Neuronal stem cell (in vitro differentiated cells): Measurements from ENCODE around the gene MPV17L2.

Experiments used
- DNase-seq: peaks from one replicate; pipeline ENCODE4 v3.0.0-alpha.2; 2013; ENCODE audit warnings: low spot score
- H2AFZ ChIP-seq: one replicate; pipeline ENCODE4 v1.6.1; 2013; ENCODE audit warnings: mild to moderate bottlenecking, low read length, inconsistent platforms
- H2AK5ac ChIP-seq: 2 replicates; pipeline ENCODE4 v1.6.1; 2013; ENCODE audit warnings: low read depth, mild to moderate bottlenecking, inconsistent platforms, low read length, moderate library complexity, mixed read lengths
- H2BK120ac ChIP-seq: 2 replicates; pipeline ENCODE4 v1.6.1; 2013; ENCODE audit warnings: low read depth, mild to moderate bottlenecking, inconsistent platforms, low read length, moderate library complexity, mixed read lengths
- H2BK12ac ChIP-seq: one replicate; pipeline ENCODE4 v1.6.1; 2013; ENCODE audit warnings: low read length, inconsistent platforms
- H2BK15ac ChIP-seq: 2 replicates; pipeline ENCODE4 v1.6.1; 2013; ENCODE audit warnings: mild to moderate bottlenecking, low read length, inconsistent platforms, mixed read lengths
- H2BK5ac ChIP-seq: one replicate; pipeline ENCODE4 v1.6.1; 2013; ENCODE audit warnings: inconsistent platforms, mild to moderate bottlenecking, low read length, moderate library complexity
- H3K14ac ChIP-seq: one replicate; pipeline ENCODE4 v1.6.1; 2013; ENCODE audit warnings: low read length, inconsistent platforms
- H3K18ac ChIP-seq: 2 replicates; pipeline ENCODE4 v1.6.1; 2013; ENCODE audit warnings: low read length, inconsistent platforms
- H3K23ac ChIP-seq: 2 replicates; pipeline ENCODE4 v1.6.1; 2013; ENCODE audit warnings: low read depth, mild to moderate bottlenecking, mixed read lengths, low read length, inconsistent platforms; ENCODE audit not compliant: poor library complexity
- H3K27ac ChIP-seq: replicated peaks from 3 replicates; pipeline ENCODE4 v1.5.1; 2013; ENCODE audit warnings: low read length, inconsistent platforms
- H3K27me3 ChIP-seq, 3 experiments: 2 replicates each; pipeline ENCODE4 v1.6.1; 2013; ENCODE audit warnings: low read length in 3 of 3, mild to moderate bottlenecking in 2 of 3, inconsistent platforms in 1 of 3, low read depth in 1 of 3, mixed read lengths in 1 of 3, moderate library complexity in 1 of 3; ENCODE audit not compliant: control insufficient read depth in 3 of 3, insufficient read depth in 3 of 3
- H3K36me3 ChIP-seq, 2 donors: replicated peaks in 1 of 2; 2 replicates each; pipeline ENCODE4 v1.6.1; 2013; ENCODE audit warnings: low read length in 2 of 2; ENCODE audit not compliant: control insufficient read depth in 2 of 2, insufficient read depth in 2 of 2
- H3K4ac ChIP-seq: 2 replicates; pipeline ENCODE4 v1.6.1; 2013; ENCODE audit warnings: inconsistent platforms, mild to moderate bottlenecking, low read length, moderate library complexity
- H3K4me1 ChIP-seq, 2 donors: 1 replicate in 1 of 2; 2 replicates in 1 of 2; pipeline ENCODE4 v1.6.1; 2013; ENCODE audit warnings: low read length in 2 of 2, low read depth in 1 of 2; ENCODE audit not compliant: control insufficient read depth in 2 of 2, insufficient read depth in 1 of 2
- H3K4me2 ChIP-seq: one replicate; pipeline ENCODE4 v1.6.1; 2013; ENCODE audit warnings: mild to moderate bottlenecking, low read length, inconsistent platforms; ENCODE audit not compliant: insufficient read depth, poor library complexity, severe bottlenecking
- H3K4me3 ChIP-seq, 2 donors: 2 replicates each; pipeline ENCODE4 v1.5.1; 2013; ENCODE audit warnings: low read length in 2 of 2, mild to moderate bottlenecking in 2 of 2, inconsistent platforms in 1 of 2, moderate library complexity in 1 of 2
- H3K79me1 ChIP-seq: one replicate; pipeline ENCODE4 v1.6.1; 2013; ENCODE audit warnings: low read depth, mild to moderate bottlenecking, inconsistent platforms, low read length, moderate library complexity
- H3K9ac ChIP-seq: one replicate; pipeline ENCODE4 v1.6.1; 2013; ENCODE audit warnings: mild to moderate bottlenecking, low read depth, low read length, inconsistent platforms; ENCODE audit not compliant: poor library complexity
- H3K9me3 ChIP-seq, 2 donors: replicated peaks in 1 of 2; 2 replicates each; pipeline versions ENCODE3 to v1.6.1; 2013; ENCODE audit warnings: low read length in 2 of 2, mild to moderate bottlenecking in 2 of 2, inconsistent platforms in 1 of 2, low read depth in 1 of 2, mixed read lengths in 1 of 2, moderate library complexity in 1 of 2; ENCODE audit not compliant: control insufficient read depth in 2 of 2, insufficient read depth in 1 of 2
- H4K8ac ChIP-seq: one replicate; pipeline ENCODE4 v1.6.1; 2013; ENCODE audit warnings: low read depth, mild to moderate bottlenecking, inconsistent platforms, low read length, moderate library complexity
- H4K91ac ChIP-seq: one replicate; pipeline ENCODE4 v1.6.1; 2013; ENCODE audit warnings: low read length, low read depth, mild to moderate bottlenecking, inconsistent platforms; ENCODE audit not compliant: poor library complexity
- WGBS, 2 donors: extraction: QIAGEN DNeasy Blood & Tissue Kit; methylation state at CpG; one replicate each; pipeline ENCODE4 v1.1.7; 2013; ENCODE audit warnings: missing lambda C conversion rate in 2 of 2, mixed read lengths in 1 of 2; ENCODE audit not compliant: insufficient read length in 2 of 2, insufficient replicate concordance in 1 of 2; ENCODE audit errors: extremely low coverage in 2 of 2; 5-methylcytosine and 5-hydroxymethylcytosine counted together

MPV17L2 gene

DNA sequence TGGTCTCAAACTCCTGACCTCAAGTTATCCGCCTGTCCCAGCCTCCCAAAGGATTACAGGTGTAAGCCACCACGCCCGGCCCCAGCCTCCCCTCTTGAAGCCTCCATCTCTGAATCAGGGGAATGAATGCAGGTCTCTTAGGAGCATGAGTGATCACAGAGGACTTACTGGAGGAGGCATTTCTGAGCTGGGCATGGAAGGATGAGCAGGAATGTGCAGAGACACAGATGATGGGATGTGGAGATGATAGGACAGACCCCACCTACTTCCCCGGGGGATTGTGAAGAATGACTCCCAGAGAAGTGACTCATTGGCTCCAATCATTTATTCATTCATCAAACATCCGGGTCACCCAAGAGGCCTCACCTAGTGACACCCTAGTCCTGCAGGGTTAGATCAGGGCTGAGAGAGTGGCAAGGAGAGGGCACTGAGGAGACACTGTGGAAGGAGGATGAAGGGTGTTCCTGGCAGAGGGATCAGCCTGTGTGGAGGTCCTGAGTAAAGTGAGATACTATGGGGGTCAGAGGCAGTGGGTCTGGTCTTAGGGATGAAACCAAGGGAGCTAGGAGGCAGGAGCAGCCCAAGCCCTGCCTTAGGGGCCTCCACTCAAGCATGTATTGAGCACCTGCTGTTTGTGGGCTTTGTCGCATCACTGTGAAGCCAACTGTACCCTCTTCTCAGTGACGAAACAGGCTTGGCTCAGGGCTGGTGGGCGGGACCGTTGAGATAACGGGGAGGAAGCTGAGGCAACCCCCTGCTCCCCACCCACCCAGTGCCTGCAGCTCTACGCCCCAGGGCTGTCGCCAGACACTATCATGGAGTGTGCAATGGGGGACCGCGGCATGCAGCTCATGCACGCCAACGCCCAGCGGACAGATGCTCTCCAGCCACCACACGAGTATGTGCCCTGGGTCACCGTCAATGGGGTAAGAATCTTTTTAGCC, 16.4 kb upstream of the MPV17L2 start:
- no peak overlapping the region for H3K4me2 ChIP-seq
- no peak overlapping the region for H4K91ac ChIP-seq
- H3K4ac ChIP-seq, result no peak overlapping the region
- H4K8ac ChIP-seq, result no peak overlapping the region
- H2AFZ ChIP-seq, result no peak overlapping the region
- H3K79me1 ChIP-seq, result no peaks in the 10 kb centered on the region
- peaks cover 3 to 8% of the 10 kb centered on the region in 2 donors for H3K4me1 ChIP-seq
- DNase-seq, result no peak
- H2AK5ac ChIP-seq, result peak overlapping the region; percentile 17
- WGBS, 2 donors, result no CpG with 5 or more reads among the region's 19 CpGs
- H3K4me3 ChIP-seq, result peak overlapping the region in 1 of 2 donors; percentile 53
- H2BK5ac ChIP-seq, result no peak overlapping the region
- no peak overlapping the region for H3K14ac ChIP-seq
- H2BK12ac ChIP-seq, result no peak overlapping the region
- H3K27ac ChIP-seq, result no peak overlapping the region
- peak overlapping the region; percentile 51 for H3K9ac ChIP-seq
- no peak overlapping the region for H3K23ac ChIP-seq
- no peaks in the 10 kb centered on the region for H3K36me3 ChIP-seq
- H2BK15ac ChIP-seq, result no peak overlapping the region
- no peak overlapping the region for H3K18ac ChIP-seq
- no peak overlapping the region for H2BK120ac ChIP-seq
- peaks cover 3 to 27% (median 25%) of the 10 kb centered on the region in 3 experiments for H3K27me3 ChIP-seq
- no peaks in the 10 kb centered on the region for H3K9me3 ChIP-seq

DNA sequence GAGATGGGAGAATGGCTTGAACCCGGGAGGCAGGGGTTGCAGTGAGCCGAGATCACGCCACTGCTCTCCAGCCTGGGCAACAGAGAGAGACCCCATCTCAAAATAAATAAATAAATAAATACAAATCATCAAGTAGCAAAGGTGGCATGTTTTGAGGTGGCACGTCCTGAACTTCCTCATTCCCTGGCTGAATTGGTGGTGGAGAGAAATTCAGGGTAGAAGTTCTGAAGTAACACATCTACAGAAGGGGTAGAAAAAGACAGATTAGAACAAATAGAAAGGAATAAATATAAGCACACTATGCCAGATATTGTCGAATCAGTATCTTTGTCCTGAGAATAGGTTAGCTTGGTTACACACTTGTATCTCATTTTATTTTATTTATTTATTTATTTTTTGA, 13.1 kb upstream of the MPV17L2 start:
- Histone ChIP-seq H2BK5ac (no peak overlapping the region), H4K91ac (no peak overlapping the region), H3K4me3 (no peak overlapping the region), H3K23ac (no peak overlapping the region), H3K79me1 (no peaks in the 10 kb centered on the region), H2BK120ac (no peak overlapping the region), H3K18ac (no peak overlapping the region), H3K4me2 (no peak overlapping the region), H3K27me3 (peaks cover 0 to 13% (median 8%) of the 10 kb centered on the region in 3 experiments), H3K9ac (no peak overlapping the region), H4K8ac (no peak overlapping the region), H2BK12ac (no peak overlapping the region), H3K4ac (no peak overlapping the region), H2AFZ (no peak overlapping the region), H2AK5ac (no peak overlapping the region), H3K14ac (no peak overlapping the region), H3K27ac (no peak overlapping the region), H3K4me1 (no peaks in the 10 kb centered on the region), H2BK15ac (no peak overlapping the region), H3K36me3 (no peaks in the 10 kb centered on the region), H3K9me3 (no peaks in the 10 kb centered on the region)
- no peak for DNase-seq
- WGBS, 2 donors, result no CpG with 5 or more reads among the region's 5 CpGs

DNA sequence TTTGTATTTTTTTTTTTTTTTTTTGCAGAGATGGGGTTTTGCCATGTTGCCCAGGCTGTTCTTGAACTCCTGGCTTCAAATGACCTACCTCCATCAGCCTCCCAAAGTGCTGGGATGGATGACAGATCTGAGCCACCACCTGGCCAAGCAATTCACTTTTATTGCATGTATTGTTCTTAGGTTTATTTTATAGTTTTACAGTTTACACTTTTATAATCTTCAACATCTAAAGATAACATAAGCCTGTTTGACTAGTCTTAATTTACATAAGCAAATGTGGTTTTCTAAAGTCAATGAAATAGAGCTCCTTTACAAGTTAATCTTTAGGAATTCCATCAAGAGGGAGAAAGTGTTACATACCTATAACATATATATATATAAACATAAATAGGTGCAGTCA, 9.5 kb upstream of the MPV17L2 start:
- Histone ChIP-seq H2BK12ac (no peak overlapping the region), H3K23ac (no peak overlapping the region), H4K91ac (no peak overlapping the region), H3K4me2 (no peak overlapping the region), H3K4ac (no peak overlapping the region), H3K27ac (no peak overlapping the region), H3K14ac (no peak overlapping the region), H2BK5ac (no peak overlapping the region), H2AFZ (no peak overlapping the region), H3K36me3 (no peaks in the 10 kb centered on the region), H3K27me3 (no peaks in the 10 kb centered on the region), H3K4me1 (no peaks in the 10 kb centered on the region), H3K4me3 (no peak overlapping the region), H2BK120ac (no peak overlapping the region), H4K8ac (no peak overlapping the region), H3K79me1 (no peaks in the 10 kb centered on the region), H2AK5ac (no peak overlapping the region), H2BK15ac (no peak overlapping the region), H3K9ac (no peak overlapping the region), H3K18ac (no peak overlapping the region), H3K9me3 (no peaks in the 10 kb centered on the region)
- no peak for DNase-seq

DNA sequence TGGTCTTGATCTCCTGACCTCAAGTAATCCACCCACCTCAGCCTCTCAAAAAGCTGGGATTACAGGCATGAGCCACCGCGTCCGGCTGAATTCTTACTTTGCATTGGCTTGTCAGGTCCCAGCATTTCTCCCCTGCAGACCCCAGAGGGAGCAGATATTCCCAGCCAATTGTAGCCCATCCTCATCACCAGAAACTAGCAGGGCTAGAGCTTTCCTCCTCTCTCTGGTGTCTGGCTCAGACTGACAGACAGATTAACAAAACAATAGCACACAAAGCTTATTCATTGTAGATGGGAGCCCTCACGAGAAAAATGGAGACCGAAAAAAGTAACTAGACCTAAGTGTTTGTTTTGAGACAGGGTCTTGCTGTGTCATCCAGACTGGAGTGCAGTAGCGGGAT, 7.5 kb upstream of the MPV17L2 start:
- WGBS, 2 donors, result no CpG with 5 or more reads among the region's 6 CpGs
- Histone ChIP-seq H3K27ac (no peak overlapping the region), H3K36me3 (no peaks in the 10 kb centered on the region), H3K23ac (no peak overlapping the region), H3K27me3 (no peaks in the 10 kb centered on the region), H3K4me2 (no peak overlapping the region), H2AFZ (peak overlapping the region; percentile 1), H2BK5ac (no peak overlapping the region), H3K18ac (no peak overlapping the region), H3K4me3 (no peak overlapping the region), H3K4ac (no peak overlapping the region), H2BK120ac (no peak overlapping the region), H2BK12ac (no peak overlapping the region), H2BK15ac (no peak overlapping the region), H3K4me1 (no peaks in the 10 kb centered on the region), H4K8ac (no peak overlapping the region), H3K9ac (no peak overlapping the region), H4K91ac (no peak overlapping the region), H3K79me1 (no peaks in the 10 kb centered on the region), H3K14ac (no peak overlapping the region), H3K9me3 (no peaks in the 10 kb centered on the region), H2AK5ac (no peak overlapping the region)
- DNase-seq, result no peak
